Measurements from ENCODE around the gene ARL15.

Gene ARL15

DNA sequence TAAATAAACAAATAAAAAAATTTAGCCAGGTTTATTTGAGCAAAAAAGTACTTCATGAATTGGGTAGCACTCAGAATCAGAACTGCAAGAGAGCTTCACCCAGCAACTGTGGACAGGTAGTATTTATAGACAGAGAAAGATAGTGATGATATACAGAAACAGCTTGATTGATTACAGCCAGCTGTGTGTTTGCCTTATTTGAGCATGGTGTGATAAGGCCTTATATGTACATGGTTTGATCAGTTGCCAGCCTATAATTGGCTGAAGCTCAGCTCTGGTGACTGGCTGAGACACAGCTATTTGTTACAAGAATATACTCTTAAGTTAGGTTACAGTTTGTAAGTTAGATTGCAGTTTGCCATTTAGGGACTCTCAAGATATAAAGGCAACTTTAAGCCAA lies 34.3 kb upstream of the ARL15 start:
- H3K9me3 ChIP-seq = no peaks in the 10 kb centered on the region
- DNase-seq = no peak
- H3K4me1 ChIP-seq = no peaks in the 10 kb centered on the region
- no peak overlapping the region for H3K4me3 ChIP-seq (ENCODE audit: low read depth, low read length)
- no peaks in the 10 kb centered on the region for H3K27me3 ChIP-seq
- no peaks in the 10 kb centered on the region for H3K36me3 ChIP-seq
- TF ChIP-seq, protein P1, sequence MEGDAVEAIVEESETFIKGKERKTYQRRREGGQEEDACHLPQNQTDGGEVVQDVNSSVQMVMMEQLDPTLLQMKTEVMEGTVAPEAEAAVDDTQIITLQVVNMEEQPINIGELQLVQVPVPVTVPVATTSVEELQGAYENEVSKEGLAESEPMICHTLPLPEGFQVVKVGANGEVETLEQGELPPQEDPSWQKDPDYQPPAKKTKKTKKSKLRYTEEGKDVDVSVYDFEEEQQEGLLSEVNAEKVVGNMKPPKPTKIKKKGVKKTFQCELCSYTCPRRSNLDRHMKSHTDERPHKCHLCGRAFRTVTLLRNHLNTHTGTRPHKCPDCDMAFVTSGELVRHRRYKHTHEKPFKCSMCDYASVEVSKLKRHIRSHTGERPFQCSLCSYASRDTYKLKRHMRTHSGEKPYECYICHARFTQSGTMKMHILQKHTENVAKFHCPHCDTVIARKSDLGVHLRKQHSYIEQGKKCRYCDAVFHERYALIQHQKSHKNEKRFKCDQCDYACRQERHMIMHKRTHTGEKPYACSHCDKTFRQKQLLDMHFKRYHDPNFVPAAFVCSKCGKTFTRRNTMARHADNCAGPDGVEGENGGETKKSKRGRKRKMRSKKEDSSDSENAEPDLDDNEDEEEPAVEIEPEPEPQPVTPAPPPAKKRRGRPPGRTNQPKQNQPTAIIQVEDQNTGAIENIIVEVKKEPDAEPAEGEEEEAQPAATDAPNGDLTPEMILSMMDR (IDR thresholded peaks at IDR 0.05; ENCODE audit: low read depth, low read length) = no peak

DNA sequence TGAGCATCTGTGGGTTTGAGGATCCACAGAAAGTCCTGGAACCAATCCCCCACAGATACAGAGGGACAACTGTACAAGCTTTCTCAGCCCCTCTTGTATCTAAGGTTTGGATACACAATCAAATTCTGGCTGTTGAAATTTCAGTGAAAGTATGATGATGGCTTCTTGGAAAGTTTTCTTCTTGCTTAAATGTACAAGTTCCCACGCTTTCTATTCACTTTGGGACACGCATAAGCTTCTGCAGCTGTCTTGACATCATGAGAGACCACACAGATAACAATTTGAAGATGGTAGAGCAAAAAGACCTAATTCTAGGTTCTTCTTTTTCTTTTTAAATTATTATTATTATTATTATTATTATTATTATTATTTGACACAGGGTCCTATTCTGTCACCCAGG lies 31.6 kb upstream of the ARL15 start:
- no peaks in the 10 kb centered on the region for H3K9me3 ChIP-seq
- TF ChIP-seq, protein P1 (IDR thresholded peaks at IDR 0.05; ENCODE audit: low read depth, low read length) = no peak
- no peaks in the 10 kb centered on the region for H3K27me3 ChIP-seq
- no peaks in the 10 kb centered on the region for H3K36me3 ChIP-seq
- DNase-seq = no peak
- H3K4me1 ChIP-seq = no peaks in the 10 kb centered on the region
- no peak overlapping the region for H3K4me3 ChIP-seq (ENCODE audit: low read depth, low read length)

DNA sequence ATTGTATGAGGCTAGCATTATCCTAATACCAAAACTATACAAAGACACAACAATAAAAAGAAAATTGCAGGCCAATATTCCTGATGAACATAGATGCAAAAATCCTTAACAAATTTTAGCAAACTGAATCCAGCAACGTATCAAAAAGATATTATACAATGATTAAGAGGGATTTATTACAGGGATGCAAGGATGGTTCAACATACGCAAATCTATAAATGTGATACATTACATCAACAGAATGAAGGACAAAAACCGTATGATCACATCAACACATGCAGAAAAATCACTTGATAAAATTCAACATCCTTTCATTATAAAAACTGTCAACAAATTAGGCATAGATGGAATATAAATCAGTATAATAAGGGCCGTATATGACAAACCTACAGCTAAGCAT lies 27.1 kb upstream of the ARL15 start:
- TF ChIP-seq, protein P1 (IDR thresholded peaks at IDR 0.05; ENCODE audit: low read depth, low read length) = no peak
- DNase-seq = no peak
- Histone ChIP-seq H3K9me3 (no peaks in the 10 kb centered on the region), H3K27me3 (no peaks in the 10 kb centered on the region), H3K4me1 (no peaks in the 10 kb centered on the region), H3K4me3 (ENCODE audit: low read depth, low read length) (no peak overlapping the region), H3K36me3 (no peaks in the 10 kb centered on the region)

DNA sequence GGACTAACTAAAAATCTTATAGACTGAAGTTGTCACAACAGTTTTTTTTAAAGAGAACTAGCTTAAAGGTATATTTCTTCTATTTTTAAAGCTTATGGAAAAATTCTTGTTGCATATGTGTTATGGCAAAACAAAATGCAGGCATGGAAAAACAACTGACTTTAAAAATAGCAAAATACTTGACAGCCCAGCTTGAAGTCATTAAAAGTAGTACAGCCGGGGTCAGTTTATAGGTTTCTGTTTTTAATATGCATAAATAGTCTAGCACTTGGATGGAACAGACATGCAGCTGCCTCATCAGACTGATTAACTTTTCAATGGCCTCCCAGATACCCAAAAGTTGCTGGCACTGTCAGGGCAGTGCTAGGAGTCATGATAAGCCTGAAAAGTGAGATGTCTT lies 22.3 kb upstream of the ARL15 start:
- no peak for DNase-seq
- no peaks in the 10 kb centered on the region for H3K9me3 ChIP-seq
- no peaks in the 10 kb centered on the region for H3K4me1 ChIP-seq
- no peaks in the 10 kb centered on the region for H3K36me3 ChIP-seq
- TF ChIP-seq, protein P1 (IDR thresholded peaks at IDR 0.05; ENCODE audit: low read depth, low read length) = no peak
- no peak overlapping the region for H3K4me3 ChIP-seq (ENCODE audit: low read depth, low read length)
- H3K27me3 ChIP-seq = no peaks in the 10 kb centered on the region

DNA sequence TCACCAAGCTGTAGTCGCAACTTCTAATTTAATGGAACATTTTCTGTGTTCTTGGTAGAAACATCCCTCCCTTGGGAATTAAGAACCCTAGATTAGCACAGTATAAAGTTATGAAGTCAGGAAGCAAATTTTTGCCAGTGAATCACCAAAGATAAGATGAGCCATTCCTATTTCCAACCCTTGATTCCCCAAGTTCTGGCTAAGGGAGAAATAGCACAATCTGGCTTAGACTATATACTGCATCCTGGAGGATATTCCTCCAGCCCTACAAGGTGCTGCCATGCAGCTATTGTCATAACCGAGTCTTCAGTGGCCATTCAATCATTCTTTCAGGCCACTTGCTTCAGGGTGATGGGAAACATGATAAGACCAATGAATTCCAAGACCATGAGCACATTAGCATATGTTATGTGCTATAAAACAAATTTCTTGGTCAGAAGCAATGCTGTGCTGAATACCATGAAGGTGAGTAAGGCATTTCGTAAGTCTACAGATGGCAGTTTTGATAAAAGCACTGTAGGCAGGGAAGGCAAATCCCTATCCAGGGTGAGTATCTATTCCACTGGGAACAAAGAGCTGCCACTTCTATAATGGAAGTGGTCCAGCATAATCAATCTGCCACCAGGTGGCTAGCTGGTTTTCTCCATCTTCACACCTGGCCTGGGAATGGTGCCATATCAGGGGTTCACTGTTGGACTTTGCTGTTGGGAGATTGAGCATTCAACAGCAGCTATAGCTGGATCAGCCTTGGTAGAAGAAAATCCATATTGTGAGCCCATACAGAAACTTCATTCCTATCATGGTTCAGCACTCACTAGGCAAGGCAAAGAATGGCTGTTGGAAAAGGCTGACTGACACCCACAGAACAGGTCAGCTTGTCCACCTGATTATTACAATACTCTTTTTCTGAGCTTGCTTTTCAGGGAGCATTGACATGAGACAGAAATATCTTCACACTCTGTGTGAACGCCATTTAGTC lies 19.6 kb upstream of the ARL15 start:
- Histone ChIP-seq H3K27me3 (no peaks in the 10 kb centered on the region; the same call in 1 of the 2 replicates), H3K36me3 (no peaks in the 10 kb centered on the region), H3K4me3 (ENCODE audit: low read depth, low read length) (no peak overlapping the region), H3K4me1 (no peaks in the 10 kb centered on the region), H3K9me3 (no peaks in the 10 kb centered on the region)
- TF ChIP-seq, protein P1 (IDR thresholded peaks at IDR 0.05; ENCODE audit: low read depth, low read length) = no peak
- no peak for DNase-seq

DNA sequence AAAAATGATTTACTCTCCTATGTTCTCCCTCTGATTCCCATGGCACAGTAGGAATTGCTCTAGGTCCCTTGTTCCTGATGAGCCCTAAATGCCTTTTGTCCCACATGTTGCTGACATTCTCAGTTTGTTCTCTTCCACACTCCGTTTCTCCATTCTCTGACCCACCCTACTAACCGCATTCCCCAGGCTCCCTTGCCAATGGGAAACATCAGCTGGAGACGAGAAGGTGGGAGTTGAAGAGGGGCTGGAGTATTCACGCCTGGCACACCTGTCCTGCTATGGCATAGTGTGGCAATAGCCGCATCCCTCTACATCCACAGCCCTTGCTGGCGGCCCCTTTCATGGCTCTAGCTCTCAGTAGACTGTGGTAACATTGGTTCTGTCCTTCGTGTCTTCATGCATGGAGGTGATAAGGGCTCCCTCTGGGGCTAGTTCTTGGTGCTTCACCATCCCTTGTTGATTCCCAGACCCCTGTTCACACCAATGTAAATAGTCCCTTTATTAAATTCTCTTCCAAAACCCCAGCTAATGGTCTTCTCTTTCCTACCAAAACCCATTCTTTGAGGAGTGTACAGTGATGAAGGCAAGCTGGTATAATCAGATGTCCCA lies 16.4 kb upstream of the ARL15 start:
- Histone ChIP-seq H3K4me3 (ENCODE audit: low read depth, low read length) (no peak overlapping the region), H3K36me3 (no peaks in the 10 kb centered on the region), H3K9me3 (no peaks in the 10 kb centered on the region), H3K4me1 (no peaks in the 10 kb centered on the region), H3K27me3 (peaks cover 3% of the 10 kb centered on the region; the same call in 1 of the 2 replicates)
- no peak for DNase-seq
- TF ChIP-seq, protein P1 (IDR thresholded peaks at IDR 0.05; ENCODE audit: low read depth, low read length) = no peak

Measured in BE2C (cell line).